ENCODE data around the gene PGAP3. TPM values are rescaled to one million over a fixed set of nuclear protein-coding genes. Genes with fewer than 3 reads are reported as not detected.

Gene PGAP3
- total and polyA plus RNA-seq, 2 donors from 2014 or later: 33.8 to 48.5 TPM

DNA sequence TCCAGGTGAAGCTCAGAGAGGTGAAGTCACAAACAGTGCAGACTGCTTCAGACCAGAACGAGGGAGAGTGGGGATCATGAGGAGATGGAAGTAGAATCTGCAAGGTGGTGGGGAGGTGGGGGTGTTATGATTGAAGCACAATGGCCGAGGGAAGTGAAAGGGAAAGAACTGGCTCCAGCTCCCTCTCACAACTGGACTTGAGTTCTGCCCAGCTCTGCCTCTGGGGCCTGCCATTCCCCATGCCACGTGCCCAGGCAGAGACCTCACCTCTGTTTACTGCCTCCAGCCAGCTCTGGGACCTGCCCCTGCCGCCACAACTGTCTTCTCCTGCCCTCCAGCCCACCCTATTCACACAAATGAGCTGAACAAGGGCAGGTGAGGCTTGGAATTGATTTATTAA lies 17.1 kb downstream of the PGAP3 start:
- no peak overlapping the region for H3K27ac ChIP-seq (ENCODE audit: low read depth in 2 of 2, low read length in 2 of 2)
- H3K36me3 ChIP-seq (ENCODE audit: control insufficient read depth in 2 of 3, insufficient read depth in 3 of 3, low read length in 3 of 3): no peaks in the 10 kb centered on the region
- intact Hi-C loops (cut with DNase I): no loop called here
- H3K9me3 ChIP-seq (ENCODE audit: control insufficient read depth in 2 of 3, insufficient read depth in 1 of 3, low read length in 3 of 3): no peaks in the 10 kb centered on the region
- H3K9ac ChIP-seq (ENCODE audit: low read length in 3 of 3): peak overlapping the region in 1 of 3 donors; percentile 40
- no peak overlapping the region for H3K4me3 ChIP-seq (ENCODE audit: low read length in 3 of 3)
- no peaks in the 10 kb centered on the region for H3K27me3 ChIP-seq (ENCODE audit: control insufficient read depth, insufficient read depth, low read length)
- FAIRE-seq (no peak), DNase-seq (no peak)
- TF ChIP-seq, protein P1, sequence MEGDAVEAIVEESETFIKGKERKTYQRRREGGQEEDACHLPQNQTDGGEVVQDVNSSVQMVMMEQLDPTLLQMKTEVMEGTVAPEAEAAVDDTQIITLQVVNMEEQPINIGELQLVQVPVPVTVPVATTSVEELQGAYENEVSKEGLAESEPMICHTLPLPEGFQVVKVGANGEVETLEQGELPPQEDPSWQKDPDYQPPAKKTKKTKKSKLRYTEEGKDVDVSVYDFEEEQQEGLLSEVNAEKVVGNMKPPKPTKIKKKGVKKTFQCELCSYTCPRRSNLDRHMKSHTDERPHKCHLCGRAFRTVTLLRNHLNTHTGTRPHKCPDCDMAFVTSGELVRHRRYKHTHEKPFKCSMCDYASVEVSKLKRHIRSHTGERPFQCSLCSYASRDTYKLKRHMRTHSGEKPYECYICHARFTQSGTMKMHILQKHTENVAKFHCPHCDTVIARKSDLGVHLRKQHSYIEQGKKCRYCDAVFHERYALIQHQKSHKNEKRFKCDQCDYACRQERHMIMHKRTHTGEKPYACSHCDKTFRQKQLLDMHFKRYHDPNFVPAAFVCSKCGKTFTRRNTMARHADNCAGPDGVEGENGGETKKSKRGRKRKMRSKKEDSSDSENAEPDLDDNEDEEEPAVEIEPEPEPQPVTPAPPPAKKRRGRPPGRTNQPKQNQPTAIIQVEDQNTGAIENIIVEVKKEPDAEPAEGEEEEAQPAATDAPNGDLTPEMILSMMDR (IDR thresholded peaks at IDR 0.05; ENCODE audit: borderline replicate concordance, extremely low read depth, insufficient read depth): no peak
- H3K4me1 ChIP-seq (ENCODE audit: control insufficient read depth in 2 of 3, insufficient read depth in 2 of 3, low read depth in 1 of 3, low read length in 3 of 3): peaks cover 0 to 31% (median 17%) of the 10 kb centered on the region in 3 donors

GRCh38 chr17:39669897-39670735 lies 17.7 kb downstream of the PGAP3 start:
- peak overlapping the region in 1 of 3 donors; percentile 40 for H3K9ac ChIP-seq (ENCODE audit: low read length in 3 of 3)
- H3K27me3 ChIP-seq (ENCODE audit: control insufficient read depth, insufficient read depth, low read length): no peaks in the 10 kb centered on the region
- TF ChIP-seq, protein P1 (IDR thresholded peaks at IDR 0.05; ENCODE audit: borderline replicate concordance, extremely low read depth, insufficient read depth): no peak
- DNase-seq: peak in 2 of 5 donors; percentile 52 to 74
- H3K36me3 ChIP-seq (ENCODE audit: control insufficient read depth in 2 of 3, insufficient read depth in 3 of 3, low read length in 3 of 3): no peaks in the 10 kb centered on the region
- H3K4me1 ChIP-seq (ENCODE audit: control insufficient read depth in 2 of 3, insufficient read depth in 2 of 3, low read depth in 1 of 3, low read length in 3 of 3): peaks cover 0 to 27% (median 11%) of the 10 kb centered on the region in 3 donors
- no peak overlapping the region for H3K27ac ChIP-seq (ENCODE audit: low read depth in 2 of 2, low read length in 2 of 2)
- no peak for FAIRE-seq
- no peaks in the 10 kb centered on the region for H3K9me3 ChIP-seq (ENCODE audit: control insufficient read depth in 2 of 3, insufficient read depth in 1 of 3, low read length in 3 of 3)
- intact Hi-C loops (cut with DNase I): no loop called here
- no peak overlapping the region for H3K4me3 ChIP-seq (ENCODE audit: low read length in 3 of 3)

DNA sequence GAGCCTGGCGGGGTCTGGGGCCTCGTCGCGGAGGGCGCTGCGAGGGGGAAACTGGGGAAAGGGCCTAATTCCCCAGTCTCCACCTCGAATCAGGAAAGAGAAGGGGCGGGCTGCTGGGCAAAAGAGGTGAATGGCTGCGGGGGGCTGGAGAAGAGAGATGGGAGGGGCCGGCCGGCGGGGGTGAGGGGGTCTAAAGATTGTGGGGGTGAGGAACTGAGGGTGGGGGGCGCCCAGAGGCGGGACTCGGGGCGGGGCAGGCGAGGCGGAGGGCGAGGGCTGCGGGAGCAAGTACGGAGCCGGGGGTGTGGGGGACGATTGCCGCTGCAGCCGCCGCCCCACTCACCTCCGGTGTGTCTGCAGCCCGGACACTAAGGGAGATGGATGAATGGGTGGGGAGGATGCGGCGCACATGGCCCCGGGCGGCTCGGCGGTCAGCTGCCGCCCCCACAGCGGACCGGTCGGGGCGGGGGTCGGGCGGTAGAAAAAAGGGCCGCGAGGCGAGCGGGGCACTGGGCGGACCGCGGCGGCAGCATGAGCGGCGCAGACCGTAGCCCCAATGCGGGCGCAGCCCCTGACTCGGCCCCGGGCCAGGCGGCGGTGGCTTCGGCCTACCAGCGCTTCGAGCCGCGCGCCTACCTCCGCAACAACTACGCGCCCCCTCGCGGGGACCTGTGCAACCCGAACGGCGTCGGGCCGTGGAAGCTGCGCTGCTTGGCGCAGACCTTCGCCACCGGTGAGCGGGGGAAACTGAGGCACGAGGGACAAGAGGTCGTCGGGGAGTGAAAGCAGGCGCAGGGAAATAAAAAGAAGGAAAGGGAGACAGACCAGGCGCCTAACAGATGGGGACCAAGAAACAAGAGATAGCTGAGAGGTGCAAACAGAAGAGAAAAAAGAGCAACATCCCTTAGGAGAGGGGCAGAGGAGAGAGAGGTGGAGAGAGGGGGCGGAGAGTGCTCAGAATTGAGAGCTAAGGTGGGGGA lies 19.6 kb downstream of the PGAP3 start, which contains the start of gene PNMT:
TSS of gene PNMT (plus strand) at position 509 of the 980 bp plus-strand sequence. CDS start at position 532, 23 bp downstream.
- no peak for FAIRE-seq
- no peaks in the 10 kb centered on the region for H3K36me3 ChIP-seq (ENCODE audit: control insufficient read depth in 2 of 3, insufficient read depth in 3 of 3, low read length in 3 of 3)
- intact Hi-C loops (cut with DNase I): no loop called here
- peak within 1 kb of the TSS in 1 of 3 donors; percentile 26 for H3K9ac ChIP-seq (ENCODE audit: low read length in 3 of 3)
- peak; percentile 76 to 89 (median 84) for DNase-seq
- H3K4me3 ChIP-seq (ENCODE audit: low read length in 3 of 3): peak within 1 kb of the TSS in 1 of 3 donors; percentile 17
- H3K27ac ChIP-seq (ENCODE audit: low read depth in 2 of 2, low read length in 2 of 2): no peak within 1 kb of the TSS
- TF ChIP-seq, protein P1 (IDR thresholded peaks at IDR 0.05; ENCODE audit: borderline replicate concordance, extremely low read depth, insufficient read depth): peak; percentile 73
- H3K27me3 ChIP-seq (ENCODE audit: control insufficient read depth, insufficient read depth, low read length): no peaks in the 10 kb centered on the region
- peaks cover 0 to 33% (median 16%) of the 10 kb centered on the region in 3 donors for H3K4me1 ChIP-seq (ENCODE audit: control insufficient read depth in 2 of 3, insufficient read depth in 2 of 3, low read depth in 1 of 3, low read length in 3 of 3)
- no peaks in the 10 kb centered on the region for H3K9me3 ChIP-seq (ENCODE audit: control insufficient read depth in 2 of 3, insufficient read depth in 1 of 3, low read length in 3 of 3)

Data from kidney (tissue), 14 donors.